ENCODE data around the gene METTL6. TPM values are rescaled to one million over a fixed set of nuclear protein-coding genes. Genes with fewer than 3 reads are reported as not detected.

Gene METTL6
- total RNA-seq, 1 experiment from 2014 or later: 18.9 TPM

DNA sequence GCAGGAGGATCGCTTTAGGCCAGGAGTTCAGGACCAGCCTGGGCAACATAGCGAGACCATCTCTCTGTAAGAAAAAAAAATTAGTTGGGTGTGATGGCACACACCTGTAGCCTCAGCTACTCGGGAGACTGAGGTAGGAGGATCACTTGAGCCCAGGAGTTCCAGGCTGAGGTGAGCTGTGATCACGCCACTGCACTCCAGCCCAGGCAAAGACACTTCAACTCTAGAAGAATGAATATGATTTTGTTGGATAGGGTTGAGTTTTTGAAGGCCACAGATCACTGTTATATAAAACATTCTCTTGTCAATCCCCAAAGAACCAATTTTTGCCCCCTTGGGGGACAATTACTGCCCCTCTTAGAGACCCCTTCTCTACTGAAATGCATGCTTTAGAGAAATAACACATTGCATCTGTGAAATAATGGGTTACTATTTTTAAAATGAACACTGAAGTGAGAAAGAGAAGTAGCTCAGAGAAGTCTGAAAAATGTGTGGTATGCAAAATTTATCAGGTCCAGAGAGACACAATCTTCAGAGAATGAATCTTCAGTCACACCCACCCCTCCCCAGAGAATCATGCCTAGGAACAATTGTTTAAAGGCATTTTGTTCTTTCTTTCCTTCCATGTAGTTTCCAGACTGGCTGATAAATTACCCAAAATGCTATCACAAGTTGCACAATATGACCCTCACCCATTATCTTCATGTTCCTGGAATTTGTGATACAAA lies 42.7 kb downstream of the METTL6 start:
- CTCF ChIA-PET: interaction anchor here (0.9 kb wide), 1 partner anchor 21 kb away, joined by 3 read pairs; no protein-coding TSS in a partner anchor

DNA sequence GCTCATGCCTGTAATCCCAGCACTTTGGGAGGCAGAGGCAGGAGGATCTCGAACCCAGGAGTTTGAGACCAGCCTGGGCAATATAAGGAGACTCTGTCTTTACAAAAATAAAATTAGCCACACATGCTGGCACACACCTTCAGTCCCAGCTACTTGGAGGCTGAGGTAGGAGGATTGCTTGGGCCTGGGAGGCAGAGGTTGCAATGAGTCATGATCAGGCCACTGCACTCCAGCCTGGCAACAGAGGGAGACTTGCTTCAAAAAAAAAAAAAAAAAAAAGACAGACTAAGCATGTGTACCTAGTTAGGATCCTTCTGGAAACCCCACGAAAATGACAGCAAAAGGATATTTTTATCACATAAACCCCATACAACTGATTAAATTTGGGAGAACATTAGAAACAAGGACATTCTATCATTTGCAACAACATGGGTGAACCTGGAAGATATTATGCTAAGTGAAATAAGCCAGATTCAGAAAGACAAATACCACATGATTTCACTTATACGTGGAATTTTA lies 44.9 kb downstream of the METTL6 start:
- no peaks in the 10 kb centered on the region for H3K9me3 Mint-ChIP-seq (ENCODE audit: unreplicated experiment)
- Histone ChIP-seq H3K9me3 (peaks cover 6% of the 10 kb centered on the region; the same call in 1 of the 2 replicates), H3K27me3 (replicated peaks; ENCODE audit: control insufficient read depth, insufficient read depth, low read length) (no peaks in the 10 kb centered on the region), H3K36me3 (ENCODE audit: control insufficient read depth, insufficient read depth, low read length) (no peaks in the 10 kb centered on the region), H3K4me3 (ENCODE audit: low read depth, low read length) (no peak overlapping the region), H3K4me1 (peaks cover 12% of the 10 kb centered on the region)
- intact Hi-C loops (cut with micrococcal nuclease; ENCODE audit: unreplicated experiment): no loop called here
- ChIA-PET POLR2A (no interaction called here), CTCF (no interaction called here)
- H3K4me1 Mint-ChIP-seq (ENCODE audit: low read depth, unreplicated experiment): peaks cover 6% of the 10 kb centered on the region
- no peak for DNase-seq
- TF ChIP-seq, protein P1, sequence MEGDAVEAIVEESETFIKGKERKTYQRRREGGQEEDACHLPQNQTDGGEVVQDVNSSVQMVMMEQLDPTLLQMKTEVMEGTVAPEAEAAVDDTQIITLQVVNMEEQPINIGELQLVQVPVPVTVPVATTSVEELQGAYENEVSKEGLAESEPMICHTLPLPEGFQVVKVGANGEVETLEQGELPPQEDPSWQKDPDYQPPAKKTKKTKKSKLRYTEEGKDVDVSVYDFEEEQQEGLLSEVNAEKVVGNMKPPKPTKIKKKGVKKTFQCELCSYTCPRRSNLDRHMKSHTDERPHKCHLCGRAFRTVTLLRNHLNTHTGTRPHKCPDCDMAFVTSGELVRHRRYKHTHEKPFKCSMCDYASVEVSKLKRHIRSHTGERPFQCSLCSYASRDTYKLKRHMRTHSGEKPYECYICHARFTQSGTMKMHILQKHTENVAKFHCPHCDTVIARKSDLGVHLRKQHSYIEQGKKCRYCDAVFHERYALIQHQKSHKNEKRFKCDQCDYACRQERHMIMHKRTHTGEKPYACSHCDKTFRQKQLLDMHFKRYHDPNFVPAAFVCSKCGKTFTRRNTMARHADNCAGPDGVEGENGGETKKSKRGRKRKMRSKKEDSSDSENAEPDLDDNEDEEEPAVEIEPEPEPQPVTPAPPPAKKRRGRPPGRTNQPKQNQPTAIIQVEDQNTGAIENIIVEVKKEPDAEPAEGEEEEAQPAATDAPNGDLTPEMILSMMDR (IDR thresholded peaks at IDR 0.05; ENCODE audit: insufficient read depth in 1 of 2, low read depth in 1 of 2, low read length in 1 of 2, severe bottlenecking in 1 of 2, unreplicated experiment in 1 of 2): no peak
- H3K27me3 Mint-ChIP-seq (ENCODE audit: insufficient read depth, unreplicated experiment): no peaks in the 10 kb centered on the region
- H3K4me3 Mint-ChIP-seq (ENCODE audit: unreplicated experiment): no peak overlapping the region
- no TSS peak for BruUV-seq (replicated peaks)
- H3K27ac Mint-ChIP-seq (ENCODE audit: unreplicated experiment): no peak overlapping the region
- peaks cover 10% of the 10 kb centered on the region for H3K36me3 Mint-ChIP-seq (ENCODE audit: insufficient read depth, unreplicated experiment)

More for the DNA sequence above, 42.7 kb downstream of the METTL6 start:
- no peaks in the 10 kb centered on the region for H3K36me3 ChIP-seq (ENCODE audit: control insufficient read depth, insufficient read depth, low read length)
- intact Hi-C loops (cut with micrococcal nuclease; ENCODE audit: unreplicated experiment): no loop called here
- peaks cover 7% of the 10 kb centered on the region for H3K4me1 ChIP-seq
- no peaks in the 10 kb centered on the region for H3K27me3 Mint-ChIP-seq (ENCODE audit: insufficient read depth, unreplicated experiment)
- TF ChIP-seq, protein P1 (IDR thresholded peaks at IDR 0.05; ENCODE audit: insufficient read depth in 1 of 2, low read depth in 1 of 2, low read length in 1 of 2, severe bottlenecking in 1 of 2, unreplicated experiment in 1 of 2): no peak
- H3K9me3 Mint-ChIP-seq (ENCODE audit: unreplicated experiment): no peaks in the 10 kb centered on the region
- no peak overlapping the region for H3K27ac Mint-ChIP-seq (ENCODE audit: unreplicated experiment)
- POLR2A ChIA-PET: interaction anchor here (0.6 kb wide), 1 partner anchor 23 kb away, joined by 8 read pairs; no protein-coding TSS in a partner anchor
- no peak for DNase-seq
- no TSS peak for BruUV-seq (replicated peaks)
- no peaks in the 10 kb centered on the region for H3K27me3 ChIP-seq (replicated peaks; ENCODE audit: control insufficient read depth, insufficient read depth, low read length)
- peaks cover 6% of the 10 kb centered on the region for H3K4me1 Mint-ChIP-seq (ENCODE audit: low read depth, unreplicated experiment)
- peaks cover 6% of the 10 kb centered on the region; the same call in 1 of the 2 replicates for H3K9me3 ChIP-seq
- no peak overlapping the region for H3K4me3 ChIP-seq (ENCODE audit: low read depth, low read length)
- H3K4me3 Mint-ChIP-seq (ENCODE audit: unreplicated experiment): no peak overlapping the region
- H3K36me3 Mint-ChIP-seq (ENCODE audit: insufficient read depth, unreplicated experiment): peaks cover 6% of the 10 kb centered on the region

DNA sequence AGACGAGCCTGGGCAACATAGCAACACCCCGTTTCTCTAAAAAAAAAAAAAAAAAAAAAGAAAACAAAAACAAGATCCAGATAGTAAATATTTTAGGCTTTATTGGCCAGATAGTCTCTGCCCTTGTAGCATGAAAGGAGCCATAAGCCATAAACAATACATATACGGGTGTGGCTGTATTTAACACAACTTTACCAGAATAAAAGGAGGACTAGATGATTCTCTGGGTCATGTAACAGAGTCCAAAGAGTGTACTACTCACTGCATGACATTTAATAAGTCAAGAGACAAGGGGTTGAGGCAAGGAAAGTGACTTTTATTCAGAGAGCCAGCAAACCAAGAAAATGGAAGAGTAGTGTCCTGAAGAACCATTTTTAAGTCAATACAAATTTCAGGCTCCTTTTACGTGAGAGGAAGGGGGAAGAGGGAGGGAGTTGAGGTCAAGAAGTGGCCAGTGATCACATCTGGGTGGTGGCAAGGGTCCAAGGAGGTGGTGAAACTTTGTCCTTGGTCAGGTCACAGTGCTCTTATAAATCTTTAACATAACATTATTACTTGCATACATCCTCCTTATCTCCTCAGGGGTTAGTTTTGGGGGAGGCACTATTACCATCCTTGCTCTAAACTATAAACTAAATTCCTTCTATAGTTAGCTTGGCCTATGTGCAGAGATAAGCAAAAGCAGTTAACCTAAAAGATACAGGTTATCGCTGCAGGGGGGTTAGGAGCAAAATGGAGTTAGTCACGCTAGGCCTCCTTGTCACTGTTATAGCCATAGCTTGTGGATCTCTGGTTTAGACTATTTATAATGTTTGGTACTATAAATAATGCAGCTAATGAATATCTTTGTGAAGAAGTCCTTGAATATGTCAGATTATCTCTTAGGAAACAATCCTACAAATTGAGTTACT lies 46.1 kb downstream of the METTL6 start:
- no peaks in the 10 kb centered on the region for H3K9me3 Mint-ChIP-seq (ENCODE audit: unreplicated experiment)
- POLR2A ChIA-PET: no interaction called here

More for the DNA sequence above, 46.1 kb downstream of the METTL6 start:
- H3K27me3 ChIP-seq (replicated peaks; ENCODE audit: control insufficient read depth, insufficient read depth, low read length): no peaks in the 10 kb centered on the region
- no peaks in the 10 kb centered on the region for H3K27me3 Mint-ChIP-seq (ENCODE audit: insufficient read depth, unreplicated experiment)
- TF ChIP-seq, protein P1 (IDR thresholded peaks at IDR 0.05; ENCODE audit: insufficient read depth in 1 of 2, low read depth in 1 of 2, low read length in 1 of 2, severe bottlenecking in 1 of 2, unreplicated experiment in 1 of 2): no peak
- H3K27ac Mint-ChIP-seq (ENCODE audit: unreplicated experiment): no peak overlapping the region
- BruUV-seq (replicated peaks): no TSS peak
- H3K36me3 Mint-ChIP-seq (ENCODE audit: insufficient read depth, unreplicated experiment): peaks cover 6% of the 10 kb centered on the region
- DNase-seq: no peak
- H3K9me3 ChIP-seq: peaks cover 3% of the 10 kb centered on the region; the same call in 1 of the 2 replicates
- intact Hi-C loops (cut with micrococcal nuclease; ENCODE audit: unreplicated experiment): no loop called here
- no peak overlapping the region for H3K4me3 ChIP-seq (ENCODE audit: low read depth, low read length)
- CTCF ChIA-PET: interaction anchor here (0.7 kb wide), 1 partner anchor 113 kb away, joined by 4 read pairs; no protein-coding TSS in a partner anchor
- H3K4me1 ChIP-seq: peaks cover 12% of the 10 kb centered on the region
- peaks cover 6% of the 10 kb centered on the region for H3K4me1 Mint-ChIP-seq (ENCODE audit: low read depth, unreplicated experiment)
- no peak overlapping the region for H3K4me3 Mint-ChIP-seq (ENCODE audit: unreplicated experiment)
- no peaks in the 10 kb centered on the region for H3K36me3 ChIP-seq (ENCODE audit: control insufficient read depth, insufficient read depth, low read length)
